SK-N-SH (cell line): ENCODE measurements around the gene RNGTT. TPM values are rescaled to one million over a fixed set of nuclear protein-coding genes. Genes with fewer than 3 reads are reported as not detected.

Source experiments
- CTCF ChIA-PET: fragments of 300-600, 350-600 bp; formaldehyde crosslinking; extraction: SDS; loops from one replicate; lab custom pipeline; 2021; lab: Yijun Ruan, JAX
- POLR2A ChIA-PET: fragments of 350-600 bp; sonication (Branson Sonifier 250); formaldehyde crosslinking; extraction: SDS; loops from one replicate; lab custom pipeline; 2020; ENCODE audit warnings: antibody characterized with exemption, inconsistent platforms; lab: Yijun Ruan, JAX
- DNase-seq: peaks from one replicate; pipeline ENCODE4 v3.0.0; 2012
- H2AFZ ChIP-seq: fragments of 200-600 bp; sonication (generic); 2 replicates; pipeline ENCODE4 v1.8.1; 2016; ENCODE audit warnings: antibody characterized with exemption, mild to moderate bottlenecking, low read depth
- H3F3A ChIP-seq: fragments of 200-600 bp; sonication (generic); replicated peaks from 2 replicates; pipeline ENCODE3; 2016; ENCODE audit warnings: antibody characterized with exemption, mild to moderate bottlenecking; ENCODE audit not compliant: insufficient read depth
- H3K27ac ChIP-seq, 2 experiments: fragments of 200-500 bp in 1 of 2; fragments of 200-600 bp in 1 of 2; sonication (Bioruptor generic) in 1 of 2; sonication (generic), shearing (Covaris generic) in 1 of 2; 2 replicates each; pipeline versions ENCODE4 v1.5.1 to v1.6.1; 2014 to 2016; ENCODE audit warnings: low read depth in 2 of 2, inconsistent platforms in 1 of 2, low read length in 1 of 2, mild to moderate bottlenecking in 1 of 2, mixed read lengths in 1 of 2
- H3K27me3 ChIP-seq: fragments of 200-600 bp; sonication (generic), shearing (Covaris generic); 2 replicates; pipeline ENCODE4 v1.6.1; 2016; ENCODE audit warnings: mixed run types; ENCODE audit not compliant: insufficient read depth
- H3K36me3 ChIP-seq, 2 experiments: fragments of 200-500 bp in 1 of 2; fragments of 200-600 bp in 1 of 2; sonication (Bioruptor generic) in 1 of 2; sonication (generic) in 1 of 2; replicated peaks in 1 of 2; 2 replicates each; pipeline versions ENCODE3 to v1.5.1; 2014 to 2016; ENCODE audit warnings: low read length in 1 of 2, mild to moderate bottlenecking in 1 of 2; ENCODE audit not compliant: insufficient read depth in 2 of 2, control insufficient read depth in 1 of 2
- H3K4me1 ChIP-seq, 2 experiments: fragments of 200-500 bp in 1 of 2; fragments of 200-600 bp in 1 of 2; sonication (Bioruptor generic) in 1 of 2; sonication (generic), shearing (Covaris generic) in 1 of 2; 2 replicates each; pipeline versions ENCODE4 v1.5.1 to v1.6.1; 2014 to 2016; ENCODE audit warnings: low read depth in 1 of 2, low read length in 1 of 2, mixed run types in 1 of 2; ENCODE audit not compliant: insufficient read depth in 2 of 2, control insufficient read depth in 1 of 2
- H3K4me2 ChIP-seq: fragments of 200-600 bp; sonication (generic), shearing (Covaris generic); 2 replicates; pipeline ENCODE4 v1.6.1; 2017; ENCODE audit warnings: mixed run types
- H3K4me3 ChIP-seq, 2 experiments: fragments of 200-500 bp in 1 of 2; fragments of 200-600 bp in 1 of 2; sonication (Bioruptor generic) in 1 of 2; sonication (generic), shearing (Covaris generic) in 1 of 2; 2 replicates each; pipeline versions ENCODE4 v1.5.1 to v1.8.1; 2014 to 2016; ENCODE audit warnings: low read depth in 2 of 2, inconsistent platforms in 1 of 2, low read length in 1 of 2, mild to moderate bottlenecking in 1 of 2, mixed read lengths in 1 of 2, moderate library complexity in 1 of 2
- H3K79me2 ChIP-seq: fragments of 200-600 bp; sonication (generic); 2 replicates; pipeline ENCODE4 v1.8.1; 2017; ENCODE audit warnings: mild to moderate bottlenecking; ENCODE audit not compliant: insufficient read depth
- H3K9ac ChIP-seq: fragments of 200-600 bp; sonication (generic); 2 replicates; pipeline ENCODE4 v1.6.1; 2017; ENCODE audit warnings: mixed run types
- H3K9me2 ChIP-seq: fragments of 200-600 bp; sonication (generic); 2 replicates; pipeline ENCODE4 v1.6.1; 2017; ENCODE audit warnings: mixed run types
- H3K9me3 ChIP-seq: fragments of 200-600 bp; sonication (generic); 2 replicates; pipeline ENCODE4 v1.6.1; 2017; ENCODE audit warnings: mixed run types, mild to moderate bottlenecking, moderate library complexity
- H4K20me1 ChIP-seq: fragments of 200-600 bp; sonication (generic); 2 replicates; pipeline ENCODE4 v1.6.1; 2017; ENCODE audit warnings: mild to moderate bottlenecking, mixed run types; ENCODE audit not compliant: insufficient read depth
- EP300 ChIP-seq, 2 experiments: IDR thresholded peaks; 2 replicates each; pipeline versions ENCODE4 v1.4.0 to v1.6.1; 2012; ENCODE audit warnings: borderline replicate concordance in 1 of 2, low read depth in 1 of 2, low read length in 1 of 2
- FOXJ3 ChIP-seq: sonication (generic); formaldehyde crosslinking; IDR thresholded peaks from 2 replicates; pipeline ENCODE4 v1.5.1; 2020; ENCODE audit warnings: mild to moderate bottlenecking, missing genetic modification reagents
- GATA2 ChIP-seq: sonication (generic); formaldehyde crosslinking; IDR thresholded peaks from 2 replicates; pipeline ENCODE4 v1.5.0; 2020; ENCODE audit warnings: mild to moderate bottlenecking, missing genetic modification reagents
- IRF3 ChIP-seq: fragments of 150-350 bp; IDR thresholded peaks from 2 replicates; pipeline ENCODE4 v1.6.1; 2016; ENCODE audit warnings: mild to moderate bottlenecking, low read depth, low read length
- MEF2A ChIP-seq: IDR thresholded peaks from 2 replicates; pipeline ENCODE4 v1.4.0; 2012; ENCODE audit warnings: low read depth, borderline replicate concordance
- MXI1 ChIP-seq: IDR thresholded peaks from 2 replicates; pipeline ENCODE4 v1.6.1; 2012; ENCODE audit warnings: mild to moderate bottlenecking, low read depth, low read length, improper control_type of control experiment
- NFIC ChIP-seq: IDR thresholded peaks from 2 replicates; pipeline ENCODE4 v1.4.0; 2012; ENCODE audit warnings: borderline replicate concordance
- NRF1 ChIP-seq: IDR thresholded peaks from 2 replicates; pipeline ENCODE4 v1.6.1; 2012; ENCODE audit warnings: low read depth, mild to moderate bottlenecking, low read length
- PBX3 ChIP-seq: IDR thresholded peaks from 2 replicates; pipeline ENCODE4; 2012
- POLR2AphosphoS5 ChIP-seq: IDR thresholded peaks from 2 replicates; pipeline ENCODE4 v1.6.1; 2012; ENCODE audit warnings: low read depth, low read length
- RXRA ChIP-seq: IDR thresholded peaks from 2 replicates; pipeline ENCODE4 v1.4.0; 2012; ENCODE audit warnings: low read depth, mild to moderate bottlenecking, borderline replicate concordance
- SIN3A ChIP-seq: IDR thresholded peaks from 2 replicates; pipeline ENCODE4 v1.6.1; 2012; ENCODE audit warnings: low read depth, mild to moderate bottlenecking, low read length, moderate library complexity, borderline replicate concordance
- USF2 ChIP-seq: fragments of 150-350 bp; IDR thresholded peaks from 2 replicates; pipeline ENCODE4 v1.6.1; 2017; ENCODE audit warnings: antibody characterized with exemption, low read length, low read depth, borderline replicate concordance
- WGBS: methylation state at CpG from one replicate; pipeline ENCODE4 v1.1.6; 2017; ENCODE audit warnings: low lambda C conversion rate; 5-methylcytosine and 5-hydroxymethylcytosine counted together
- polyA plus RNA-seq, 3 experiments: library from polyadenylated mRNA; depleted of rRNA; stranded (reverse); fragments of >200 nt; gene quantifications; 2 replicates each; pipeline ENCODE4 v1.2.3, GENCODE V29; 2012

Gene RNGTT
- polyA plus RNA-seq, 1 of the 3 experiments (the other 2 are of a cell fraction) = 3.3 TPM

GRCh38 chr6:88848870-88849269 lies 114.5 kb downstream of the RNGTT start:
- no peaks in the 10 kb centered on the region for H3K79me2 ChIP-seq
- peak; percentile 28 for DNase-seq

GRCh38 chr6:88843040-88843439 lies 120.4 kb downstream of the RNGTT start:
- CTCF ChIA-PET = no interaction called here
- peaks cover 0 to 16% of the 10 kb centered on the region in 2 experiments for H3K36me3 ChIP-seq
- H3K4me1 ChIP-seq = peaks cover 4 to 12% of the 10 kb centered on the region in 2 experiments; a peak in 3 of 4 replicates
- peak overlapping the region; percentile 9 for H3K4me2 ChIP-seq
- no peaks in the 10 kb centered on the region for H3K27me3 ChIP-seq
- peaks cover 6% of the 10 kb centered on the region for H3F3A ChIP-seq
- H3K9me3 ChIP-seq = no peaks in the 10 kb centered on the region
- no peaks in the 10 kb centered on the region for H3K9me2 ChIP-seq
- H3K4me3 ChIP-seq = no peak overlapping the region
- H3K27ac ChIP-seq = peak overlapping the region in 1 of 2 experiments; percentile 76; a peak in 2 of 4 replicates
- DNase-seq = no peak
- H3K9ac ChIP-seq = no peak overlapping the region
- POLR2A ChIA-PET = no interaction called here
- no peak overlapping the region for H2AFZ ChIP-seq
- H3K79me2 ChIP-seq = peaks cover 4% of the 10 kb centered on the region; the same call in 1 of the 2 replicates
- no peaks in the 10 kb centered on the region for H4K20me1 ChIP-seq
- TF ChIP-seq NFIC (peak; percentile 31; the same call in 1 of the 2 replicates), MXI1 (no peak)

More at GRCh38 chr6:88848870-88849269, 114.5 kb downstream of the RNGTT start:
- WGBS = 56% methylated on average over 1 of the region's 1 CpG
- Histone ChIP-seq H3K27ac (peak overlapping the region; percentile 65 to 66), H4K20me1 (no peaks in the 10 kb centered on the region), H3F3A (peaks cover 14% of the 10 kb centered on the region)
- TF ChIP-seq NRF1 (no peak), MEF2A (no peak), POLR2AphosphoS5 (no peak), FOXJ3 (CRISPR knock-in tag) (no peak), IRF3 (no peak), SIN3A (no peak), USF2 (no peak), GATA2 (CRISPR knock-in tag) (peak; percentile 30; the same call in 1 of the 2 replicates), PBX3 (no peak), RXRA (no peak), EP300 (IDR thresholded peaks at IDR 0.05; ENCODE audit: borderline replicate concordance in 1 of 2, low read depth in 1 of 2, low read length in 1 of 2) (0 out of 4 replicates have a peak, but pooled peaks of 1 of the 2 experiments have one; percentile 10)
- TF ChIP-seq, all 33 proteins: peak for 2
- H3K9me3 ChIP-seq = no peaks in the 10 kb centered on the region
- peaks cover 6 to 14% of the 10 kb centered on the region in 2 experiments; a peak in 3 of 4 replicates for H3K4me1 ChIP-seq
- peaks cover 0 to 9% of the 10 kb centered on the region in 2 experiments for H3K36me3 ChIP-seq
- no peaks in the 10 kb centered on the region for H3K9me2 ChIP-seq
- no peak overlapping the region for H3K4me3 ChIP-seq
- peak overlapping the region; percentile 58; the same call in 1 of the 2 replicates for H3K4me2 ChIP-seq
- CTCF ChIA-PET = no interaction called here
- no peak overlapping the region; the same call in 1 of the 2 replicates for H3K9ac ChIP-seq
- H3K27me3 ChIP-seq = no peaks in the 10 kb centered on the region
- POLR2A ChIA-PET = no interaction called here
- no peak overlapping the region for H2AFZ ChIP-seq
